ENCODE measurements around the gene KIDINS220. TPM values are rescaled to one million over a fixed set of nuclear protein-coding genes. Genes with fewer than 3 reads are reported as not detected.

Gene KIDINS220
- total and polyA plus RNA-seq, 2 of the 13 experiments (the other 11 are each of a cell fraction or from before 2014, with no cell fraction given): 25.2 to 32.3 TPM

- Histone ChIP-seq H3K27me3 (ENCODE audit: control insufficient read depth in 1 of 2, insufficient read depth in 2 of 2, low read length in 2 of 2) (no peaks in the 10 kb centered on the region), H3K79me2 (ENCODE audit: insufficient read depth, low read length) (no peaks in the 10 kb centered on the region), H3K4me2 (ENCODE audit: low read depth, low read length) (no peak overlapping the region), H4K20me1 (ENCODE audit: insufficient read depth, low read length) (no peaks in the 10 kb centered on the region), H3K9ac (ENCODE audit: insufficient read depth, low read depth, low read length) (no peak overlapping the region), H2AFZ (ENCODE audit: low read length) (no peak overlapping the region), H3K27ac (ENCODE audit: extremely low read length, insufficient read depth, low read length) (no peak overlapping the region), H3K4me3 (replicated peaks in 1 of 3; ENCODE audit: insufficient read depth in 1 of 3, low read depth in 2 of 3, low read length in 3 of 3) (no peak overlapping the region), H3K4me1 (ENCODE audit: insufficient read depth, low read length) (no peaks in the 10 kb centered on the region), H3K36me3 (replicated peaks in 1 of 2; ENCODE audit: control insufficient read depth in 1 of 2, insufficient read depth in 2 of 2, low read length in 2 of 2) (peaks cover 22 to 62% of the 10 kb centered on the region in 2 experiments; a peak in 4 of 5 replicates), H3K9me3 (ENCODE audit: low read length) (no peaks in the 10 kb centered on the region)
- no TSS peak for BruUV-seq (replicated peaks)
- TF ChIP-seq ZHX2 (IDR thresholded peaks at IDR 0.05; ENCODE audit: low read depth) (no peak), ZHX2 (CRISPR knock-in tag; IDR thresholded peaks at IDR 0.05; ENCODE audit: borderline replicate concordance) (no peak), REXO4 (CRISPR knock-in tag; IDR thresholded peaks at IDR 0.05; ENCODE audit: borderline replicate concordance) (no peak), ZNF619 (CRISPR knock-in tag; IDR thresholded peaks at IDR 0.05) (no peak), GLI4 (CRISPR knock-in tag; IDR thresholded peaks at IDR 0.05; ENCODE audit: borderline replicate concordance) (no peak), ZNF282 (IDR thresholded peaks at IDR 0.05; ENCODE audit: partially characterized antibody) (no peak)
- CTCF ChIA-PET (ENCODE audit: low intra/inter-chr PET ratio, low total read pairs): no interaction called here
- ATAC-seq: no peak
- WGBS (ENCODE audit: low lambda C conversion rate): 96% methylated on average over 9 of the region's 9 CpGs
- POLR2A ChIA-PET: no interaction called here
- intact Hi-C loops (cut with micrococcal nuclease; ENCODE audit: unreplicated experiment): no loop called here
- no peak for DNase-seq (ENCODE audit: low spot score)
- FAIRE-seq: no peak
- in situ Hi-C loops (cut with HindIII; ENCODE audit: extremely low pct_ligation_motif_present, low pct_unique_long_range_greater_than_20kb): no loop called here
Measured at GRCh38 chr2:8796315-8796848, 41.0 kb downstream of the KIDINS220 start.

Measured in HepG2 (cell line).